HG03159 (cell line): ENCODE measurements around the gene SUN5.

ENCODE experiments used
- ATAC-seq: cut with Tn5 transposase; IDR thresholded peaks from one replicate; pipeline ENCODE4 v1.9.1; 2021; ENCODE audit warnings: mild to moderate bottlenecking, moderate library complexity; ENCODE audit not compliant: unreplicated experiment

The SUN5 gene

DNA sequence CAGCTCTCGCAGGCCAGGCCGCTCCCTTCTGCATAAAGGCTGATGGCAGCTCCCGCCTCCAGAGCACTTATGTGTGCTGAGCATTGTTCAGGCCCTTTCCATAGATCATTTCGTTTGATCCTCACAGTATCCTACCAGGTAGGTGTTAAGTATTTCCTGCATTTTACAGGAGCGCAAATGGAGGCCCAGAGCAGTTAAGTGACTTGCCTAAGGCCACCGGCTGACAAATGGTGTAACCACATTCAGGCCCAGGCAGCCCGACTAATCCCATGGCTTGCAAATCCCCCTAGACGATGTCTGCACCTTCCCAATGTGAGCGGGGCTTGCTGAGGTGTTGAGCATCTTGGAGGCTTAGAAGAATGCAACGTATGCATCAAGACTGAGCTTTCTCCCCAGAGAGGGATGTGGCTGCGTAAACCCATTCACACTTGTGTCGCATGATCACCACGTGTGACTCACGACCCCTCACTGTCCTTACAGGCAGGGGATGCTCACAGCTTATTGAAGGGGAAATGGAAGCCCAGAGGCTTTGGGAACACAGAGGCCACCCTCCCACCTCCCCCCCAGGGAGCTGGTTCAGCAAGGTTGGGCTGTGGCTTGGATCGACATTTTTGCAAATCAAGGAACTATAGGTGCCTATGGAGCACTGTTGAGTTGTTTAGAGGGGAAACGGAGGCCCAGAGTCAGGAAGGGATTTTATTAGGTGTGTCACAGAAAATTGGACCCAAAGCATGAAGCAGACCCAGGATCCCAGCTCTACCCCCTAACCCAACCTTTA, 10.3 kb upstream of the SUN5 start:
- no peak for ATAC-seq

DNA sequence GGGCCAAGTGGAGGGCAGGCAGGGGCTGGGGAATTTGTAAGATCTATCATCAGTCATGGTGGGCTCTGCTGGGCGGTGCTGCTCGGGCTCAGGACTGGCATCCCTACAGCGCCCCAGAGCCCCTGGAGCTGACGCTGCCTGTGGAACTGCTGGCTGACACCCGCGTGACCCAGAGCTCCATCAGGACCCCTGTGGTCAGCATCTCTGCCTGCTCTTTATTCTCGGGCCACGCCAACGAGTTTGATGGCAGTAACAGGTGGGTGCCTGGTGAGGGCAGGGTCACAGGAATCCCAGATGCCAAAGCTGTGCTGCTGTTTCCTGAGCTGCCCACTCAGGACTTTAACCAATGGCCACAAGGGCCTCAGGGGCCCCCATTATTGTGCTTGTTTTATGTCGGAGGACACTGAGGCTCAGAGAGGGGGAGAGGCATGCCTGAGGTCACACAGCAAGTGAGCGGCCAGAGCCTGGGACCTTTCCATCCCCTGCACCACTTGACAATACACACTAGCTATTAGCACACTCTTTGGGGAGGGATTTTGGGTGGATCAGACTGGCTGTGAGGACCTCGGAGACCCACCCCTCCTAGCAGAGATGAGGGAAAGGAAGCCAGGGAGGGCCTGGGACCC, 9.6 kb upstream of the SUN5 start:
- no peak for ATAC-seq

DNA sequence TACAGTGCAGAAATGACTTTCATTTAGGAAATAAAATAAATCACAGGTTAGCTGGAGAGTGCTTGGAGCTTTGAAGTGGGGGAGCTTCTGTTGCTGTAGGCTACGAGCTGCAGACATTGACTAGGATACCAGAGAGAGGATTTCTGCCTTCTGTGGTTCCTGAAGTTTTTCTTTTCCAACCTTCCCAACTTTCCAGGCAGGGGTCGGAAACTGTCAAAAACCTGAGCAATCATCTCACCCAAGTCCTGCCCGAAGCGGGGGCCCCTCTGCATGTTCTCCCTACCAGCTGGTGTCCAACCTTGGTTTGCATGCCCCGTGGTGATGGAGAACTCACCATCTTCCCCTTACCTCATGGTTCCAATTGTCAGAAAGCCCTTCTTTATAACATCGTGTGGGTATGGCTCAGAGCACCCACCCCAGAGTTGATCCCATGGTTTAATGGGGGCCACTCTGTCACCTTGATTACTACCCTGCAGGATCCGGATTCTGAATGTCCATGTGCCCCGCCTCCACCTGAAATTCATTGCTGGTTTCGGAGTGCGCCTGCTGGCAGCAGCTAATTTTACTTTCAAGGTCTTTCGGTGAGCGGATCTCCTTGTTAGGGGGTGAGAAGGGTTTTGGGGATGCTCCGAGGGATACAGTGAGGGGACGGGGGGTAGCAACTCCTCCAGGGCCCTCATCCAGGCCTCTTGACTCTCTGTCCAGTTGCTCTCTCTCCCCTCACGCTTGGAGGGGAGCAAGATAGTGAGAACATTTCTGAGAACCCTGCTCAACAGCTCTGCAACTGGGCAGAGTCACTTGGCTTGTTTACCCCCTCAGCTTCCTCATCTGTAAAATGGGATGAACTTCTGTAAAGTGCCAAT, 8.3 kb upstream of the SUN5 start:
- ATAC-seq: no peak

DNA sequence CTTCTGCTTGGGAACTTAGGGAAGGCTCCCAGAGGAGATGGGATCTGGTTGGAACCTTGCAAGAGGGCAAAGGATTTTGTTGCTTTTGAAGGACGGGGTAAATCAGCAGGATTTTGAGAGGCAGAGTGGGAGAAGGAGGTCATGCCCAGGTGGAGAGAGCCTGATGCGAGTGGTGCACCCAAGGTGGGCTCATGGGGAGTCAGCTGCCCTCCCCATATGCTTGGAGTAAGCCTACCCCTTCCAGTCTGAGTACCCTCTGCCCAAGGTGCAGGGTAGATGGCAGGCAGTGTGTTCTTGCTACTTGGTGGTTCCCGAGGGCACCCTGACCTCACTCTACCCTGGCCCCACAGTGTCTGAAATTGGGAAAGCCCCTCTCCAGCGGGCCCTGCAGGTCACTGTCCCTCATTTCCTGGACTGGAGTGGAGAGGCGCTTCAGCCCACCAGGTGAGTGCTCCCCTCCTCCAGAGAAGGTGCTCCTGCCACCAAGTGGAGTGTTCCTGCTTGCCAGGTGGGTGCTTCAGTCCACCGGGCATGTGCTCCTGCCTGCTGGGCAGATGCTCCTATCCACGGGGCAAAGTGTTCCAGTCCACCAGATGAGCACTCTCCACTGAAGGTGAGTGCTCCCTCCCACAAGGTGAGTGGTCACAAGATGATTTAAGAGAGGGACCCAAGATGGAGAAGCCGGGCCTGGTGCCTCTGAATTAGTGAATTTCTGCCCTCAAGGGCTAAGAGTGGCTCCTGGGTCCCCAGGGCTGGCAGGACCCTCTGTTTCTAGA, 6.6 kb upstream of the SUN5 start:
- ATAC-seq: no peak

DNA sequence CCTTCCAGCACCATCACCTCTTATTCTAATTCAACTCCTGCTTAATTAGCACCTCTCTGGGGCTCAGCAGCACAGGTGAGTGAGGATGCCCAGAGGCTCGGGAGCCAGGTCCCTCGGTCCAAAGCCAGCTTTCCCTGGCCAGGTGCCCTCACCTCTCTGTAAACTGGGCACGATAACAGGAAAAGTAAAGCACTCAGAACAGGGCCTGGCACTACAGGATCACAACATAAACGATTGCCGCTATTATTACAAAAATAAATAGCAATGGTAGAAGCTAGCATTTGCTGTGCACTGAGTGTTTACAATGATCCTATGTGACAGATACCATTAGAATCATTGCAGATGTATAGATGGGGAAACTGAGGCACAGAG, 5.9 kb upstream of the SUN5 start:
- ATAC-seq: no peak

DNA sequence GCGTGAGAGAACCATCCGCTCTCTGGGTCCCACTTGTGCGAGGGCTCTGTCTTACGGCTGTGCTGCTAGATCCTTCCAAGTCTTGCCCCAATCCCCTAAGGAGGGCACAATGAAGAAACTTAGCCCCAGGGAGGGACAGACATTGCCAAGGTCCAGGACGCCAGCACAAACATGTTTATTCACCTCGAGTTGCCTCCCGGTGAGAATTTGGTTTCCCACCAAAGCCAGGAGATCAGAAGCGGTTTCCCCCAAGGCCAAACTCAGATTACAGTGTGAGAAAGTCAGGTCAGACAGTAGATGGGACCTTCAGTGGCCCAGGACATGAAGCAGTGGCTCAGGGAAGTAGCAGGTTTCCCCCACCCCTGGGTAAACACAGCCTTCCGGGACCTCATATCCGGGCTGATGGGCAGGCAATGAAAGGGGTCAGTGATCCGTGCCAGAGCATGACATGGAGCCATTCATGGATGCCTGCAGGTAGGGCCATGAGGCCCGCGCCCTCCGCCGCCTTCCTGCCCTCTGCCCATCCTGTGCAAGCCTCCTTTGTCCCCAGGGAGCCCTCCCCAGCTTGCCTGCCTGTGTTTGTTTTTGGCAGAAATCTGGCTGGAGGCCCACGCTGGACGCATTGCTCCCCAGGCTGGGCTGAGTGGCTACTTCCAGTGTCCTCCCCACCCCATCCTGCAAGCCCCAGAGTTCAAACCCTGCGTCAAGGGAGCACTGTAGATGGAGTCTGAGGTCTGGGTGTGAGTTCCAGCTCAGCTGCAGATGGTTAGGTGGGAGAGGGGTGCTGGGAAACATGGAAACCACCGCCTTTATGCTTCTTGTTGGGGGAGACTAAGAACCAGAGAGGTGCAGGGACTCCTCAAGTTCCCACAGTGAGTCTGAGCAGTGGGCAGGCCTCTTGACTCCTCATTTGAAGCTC, 5.2 kb upstream of the SUN5 start:
- ATAC-seq: no peak

DNA sequence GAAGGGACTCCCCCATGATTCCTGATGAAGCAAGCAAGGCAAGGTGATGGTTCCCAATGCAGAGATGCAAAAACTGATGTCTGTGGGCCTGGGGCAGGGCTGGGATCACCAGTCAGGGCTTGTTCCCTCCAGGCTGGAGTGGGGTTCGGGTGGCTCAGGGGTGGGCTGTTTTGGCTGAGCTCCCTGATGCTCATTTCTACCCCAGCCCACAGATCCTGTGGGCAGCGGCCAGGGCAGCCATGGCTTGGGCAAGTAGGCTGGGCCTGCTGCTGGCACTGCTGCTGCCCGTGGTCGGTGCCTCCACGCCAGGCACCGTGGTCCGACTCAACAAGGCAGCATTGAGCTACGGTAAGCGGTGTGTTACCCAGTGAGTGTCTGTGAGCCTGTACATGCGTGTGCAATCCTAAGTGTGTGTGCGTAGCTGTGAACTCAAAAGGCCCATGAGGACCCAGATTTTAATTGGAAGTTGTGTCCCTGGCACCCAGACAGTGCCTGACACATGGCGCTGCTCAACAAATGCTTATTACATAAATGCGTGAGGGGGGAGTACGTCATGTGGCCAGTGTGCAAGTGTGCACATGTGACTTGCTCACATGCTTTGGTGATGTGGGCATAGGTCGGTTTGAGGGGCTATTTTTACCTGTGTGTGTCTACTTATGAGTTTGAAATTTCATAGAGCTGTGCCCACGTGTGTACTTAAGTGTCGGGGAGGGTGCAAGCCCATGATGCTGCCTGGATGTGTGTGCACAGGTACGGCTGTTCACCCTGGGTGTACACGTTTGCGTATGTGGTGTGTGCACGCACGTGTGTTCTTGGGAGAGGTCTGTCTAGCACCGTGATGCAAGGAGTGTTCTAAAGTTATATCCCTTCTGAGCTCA, 4.3 kb upstream of the SUN5 start:
- ATAC-seq: no peak

DNA sequence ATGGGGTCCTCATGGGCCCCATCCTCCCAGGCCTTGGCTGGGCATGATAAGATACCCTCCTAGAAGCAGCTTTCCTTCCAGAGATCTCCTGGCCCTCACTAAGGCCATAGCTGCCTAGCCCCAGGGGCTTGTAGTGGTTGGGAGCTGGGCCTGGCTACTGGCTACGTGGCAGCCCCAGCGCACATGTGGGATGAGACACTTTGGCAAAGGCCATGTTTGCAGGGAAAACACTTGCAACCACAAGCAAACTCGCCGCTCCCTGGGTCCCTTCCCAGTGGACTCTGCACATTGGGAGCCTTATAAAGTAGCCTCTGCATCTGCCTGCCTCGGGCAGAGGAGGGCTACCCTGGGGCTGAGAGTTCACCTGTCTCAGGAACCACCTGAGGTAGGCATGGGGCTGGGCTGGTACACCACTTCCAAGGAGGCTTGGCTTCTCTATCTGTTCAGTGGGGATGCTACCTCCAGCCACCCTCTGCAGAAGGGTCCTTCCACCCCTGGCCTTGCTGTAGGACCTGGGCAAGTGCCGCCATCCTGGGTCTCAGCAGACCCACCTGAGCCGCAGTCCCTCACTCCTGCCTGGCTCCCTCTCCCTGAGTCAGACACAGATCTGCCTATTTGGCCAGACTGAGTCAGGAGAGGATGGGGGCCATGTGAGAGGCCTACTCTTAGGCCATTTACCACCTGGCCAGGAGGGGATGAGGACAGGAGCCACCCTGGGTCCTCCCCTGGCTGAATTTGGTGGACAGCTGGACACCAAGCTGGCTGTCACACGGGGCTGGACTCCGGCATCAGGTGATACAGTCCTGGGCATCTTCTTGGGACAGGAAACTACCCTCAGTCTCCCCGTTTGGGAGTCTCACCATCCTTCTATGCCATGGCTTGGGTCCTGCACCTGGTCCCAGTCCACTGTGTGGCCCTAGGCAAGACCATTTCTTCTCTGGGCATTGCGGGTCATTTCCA, 3.4 kb upstream of the SUN5 start, which contains the start of gene BPIFB2:
BPIFB2 (plus strand) TSS at position 329 of the 960 bp plus-strand sequence. CDS start 871 bp downstream, outside the sequence.
- ATAC-seq: no peak

DNA sequence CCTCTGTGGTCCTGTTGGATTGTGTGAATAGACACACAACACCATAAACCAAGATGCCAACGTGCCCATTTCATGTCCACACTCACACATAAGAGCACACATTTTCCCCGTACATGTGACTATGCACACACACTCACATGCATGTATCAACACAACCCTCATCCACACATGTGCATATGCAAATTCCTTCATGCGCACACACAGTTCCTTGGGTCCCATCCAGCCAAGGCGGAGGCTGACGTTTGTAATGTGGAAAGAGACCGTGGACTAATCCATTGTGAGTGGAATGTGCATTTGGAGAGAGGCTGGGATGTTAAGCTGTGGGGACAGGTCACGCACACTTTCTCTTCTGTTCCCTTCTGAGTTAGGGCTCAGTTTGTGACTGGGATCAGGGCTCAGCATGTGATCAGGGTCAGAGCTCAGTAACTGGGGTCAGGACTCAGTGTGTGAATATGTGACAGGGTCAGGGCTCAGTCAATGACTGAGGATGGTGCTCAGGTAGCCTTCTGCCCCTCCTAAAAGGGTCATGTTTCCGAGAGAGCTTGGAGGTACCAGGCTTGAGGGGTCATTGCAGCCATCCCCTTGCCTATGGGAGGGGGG, 2.6 kb upstream of the SUN5 start:
- ATAC-seq: no peak

DNA sequence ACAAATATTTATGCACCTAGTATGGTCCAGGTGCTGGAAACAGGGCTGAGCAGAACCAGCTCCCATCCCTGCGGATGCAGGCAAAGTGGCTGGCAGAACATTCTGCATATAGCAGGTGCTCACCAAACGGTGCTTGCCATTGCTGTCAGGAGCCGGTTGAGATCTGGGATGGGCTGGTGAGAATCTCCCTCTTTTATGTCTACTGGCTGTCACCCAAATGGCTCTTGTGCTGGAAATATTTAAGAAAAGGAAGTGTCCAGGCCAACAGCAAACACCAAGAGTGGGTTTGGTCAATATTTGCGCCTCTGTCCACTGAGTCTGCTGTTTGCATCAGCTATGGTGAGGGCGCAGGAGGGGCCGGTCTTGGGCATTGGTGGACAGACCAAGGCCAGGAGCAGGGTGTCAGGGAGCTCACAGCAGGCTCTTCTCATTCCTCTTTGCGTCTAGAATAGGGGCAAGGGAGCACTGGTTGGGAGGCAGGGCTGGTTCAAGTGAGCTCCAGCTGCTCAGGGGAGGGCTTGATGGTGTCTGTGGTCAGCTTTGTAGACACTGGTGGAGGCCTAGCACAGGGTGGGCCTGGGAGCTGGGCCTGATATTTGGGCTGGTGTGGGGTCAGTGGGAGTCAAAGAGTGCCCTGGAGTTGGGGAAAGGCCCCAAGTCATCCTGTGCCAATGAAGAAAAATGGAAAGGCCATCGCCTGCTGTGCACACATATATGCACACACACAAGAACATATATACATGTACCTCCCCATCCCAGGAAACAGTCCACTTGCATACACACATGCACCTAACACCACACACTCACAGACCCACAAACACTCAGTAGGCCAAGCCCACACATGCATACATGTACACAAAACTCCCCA, 1.9 kb upstream of the SUN5 start:
- ATAC-seq: no peak

DNA sequence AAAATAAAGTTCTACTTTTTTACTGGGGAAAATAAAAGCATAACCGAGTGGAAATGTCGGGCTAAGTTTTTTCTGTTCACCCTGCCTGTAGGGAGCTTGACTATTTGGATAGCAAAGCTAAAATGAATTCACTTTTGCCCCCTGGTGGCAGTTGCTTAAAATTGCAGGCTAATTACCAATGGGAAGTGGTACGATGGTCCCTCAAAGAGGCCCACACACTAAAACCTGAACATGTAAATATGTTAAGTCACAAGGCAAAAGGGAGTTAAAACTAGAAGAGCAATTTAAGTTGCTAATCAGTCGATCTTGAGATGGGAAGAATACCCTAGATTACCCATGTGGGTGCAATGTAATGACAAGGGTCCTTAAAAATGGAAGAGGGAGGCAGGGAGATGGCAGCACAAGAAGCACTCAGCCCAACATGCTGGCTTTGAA, 916 bp upstream of the SUN5 start:
- ATAC-seq: no peak

DNA sequence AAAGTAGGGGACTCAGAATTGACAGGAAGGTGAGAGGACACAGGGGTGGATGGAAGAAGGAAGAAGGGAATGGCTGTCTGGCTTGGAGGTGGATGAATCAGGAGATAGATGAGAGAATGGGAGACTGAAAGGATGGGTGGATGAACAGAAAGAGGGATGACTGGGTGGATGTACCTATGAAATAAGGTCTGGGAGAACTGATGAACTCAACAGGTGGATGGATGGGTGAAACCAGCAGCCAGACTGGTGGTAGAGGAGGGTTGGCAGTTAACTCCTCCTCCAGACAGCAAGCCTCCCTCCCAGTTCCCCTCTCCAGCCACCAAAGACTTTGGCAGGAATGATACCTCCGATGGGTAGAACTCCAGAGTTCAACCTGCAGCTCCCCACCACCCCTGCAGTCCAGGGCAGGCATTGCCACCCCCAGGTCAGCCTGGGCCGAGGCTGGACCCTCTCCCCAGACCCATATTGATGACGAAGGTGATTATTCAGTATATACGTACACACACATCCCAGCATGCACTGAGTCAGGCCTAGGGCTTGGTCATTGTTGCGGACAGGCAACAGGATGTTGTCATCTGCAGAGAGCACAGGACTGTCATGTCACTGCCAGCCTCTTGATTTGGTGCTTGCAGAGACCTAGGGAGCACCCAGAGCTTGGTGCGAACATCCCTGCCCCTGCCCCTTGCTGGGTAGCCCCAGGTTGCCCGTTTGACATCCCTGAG, 2.0 kb downstream of the SUN5 start:
- no peak for ATAC-seq

DNA sequence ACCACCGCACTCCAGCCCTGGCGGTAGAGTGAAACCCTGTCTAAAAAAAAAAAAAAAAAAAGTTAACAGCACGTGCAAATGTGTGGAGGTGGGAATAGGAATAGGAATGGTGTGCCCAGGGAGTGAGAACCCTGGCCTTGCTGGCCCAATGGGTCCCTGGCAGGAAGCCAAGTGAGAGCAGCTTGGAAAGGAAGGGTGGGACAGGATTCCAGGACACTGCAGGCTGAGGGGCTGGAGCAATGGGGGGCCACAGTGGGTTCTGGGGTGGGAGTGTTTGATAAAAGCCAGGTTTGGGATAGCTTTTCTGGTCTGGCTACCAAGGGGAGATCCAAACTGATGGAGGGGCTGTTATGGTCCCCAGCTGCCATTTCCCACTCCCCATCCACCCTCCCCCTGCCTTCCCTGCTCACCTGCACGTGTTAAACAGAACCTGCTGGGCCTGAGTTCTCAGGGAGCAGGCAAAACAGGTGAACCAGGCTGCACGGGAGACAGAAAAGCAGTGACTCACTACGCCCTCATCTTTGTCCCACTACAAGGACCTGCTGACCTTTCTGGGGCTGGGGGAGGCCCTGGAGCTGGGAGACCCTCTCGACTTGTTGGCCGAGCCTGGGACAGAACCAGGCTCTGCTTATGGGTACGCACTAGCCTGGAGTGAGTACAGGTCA, 3.3 kb downstream of the SUN5 start:
- ATAC-seq: no peak

DNA sequence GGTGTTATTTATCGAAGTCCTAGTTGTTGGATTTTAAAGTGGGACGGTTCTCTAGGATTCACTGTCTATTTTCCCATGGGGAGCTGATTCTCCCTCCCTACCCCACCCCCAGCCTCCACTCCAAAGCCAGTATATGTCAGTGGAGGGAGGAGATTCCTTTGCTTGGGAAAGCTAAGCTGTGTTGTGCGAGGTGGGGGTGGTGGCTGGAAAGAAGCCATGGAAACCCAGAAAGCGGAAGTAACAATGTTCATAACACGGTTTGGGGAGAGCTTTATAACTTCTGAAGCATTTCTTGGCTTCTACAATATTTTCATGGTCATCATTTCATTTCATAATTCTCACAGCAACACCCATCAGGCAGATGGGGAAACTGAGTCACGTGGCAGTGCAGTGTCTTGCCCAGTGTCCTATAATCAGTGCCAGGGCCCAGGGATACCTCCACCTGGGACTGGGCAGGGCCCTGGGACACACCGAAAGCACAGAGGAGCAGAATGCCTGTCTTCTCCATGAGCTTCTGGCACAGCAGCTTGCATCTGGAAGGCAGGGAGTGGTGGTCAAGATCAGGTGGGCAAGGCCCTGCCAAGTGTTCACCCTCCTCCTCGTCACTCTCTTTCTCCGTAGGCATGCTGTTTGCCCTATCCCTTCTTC, 4.5 kb downstream of the SUN5 start:
- ATAC-seq: no peak

DNA sequence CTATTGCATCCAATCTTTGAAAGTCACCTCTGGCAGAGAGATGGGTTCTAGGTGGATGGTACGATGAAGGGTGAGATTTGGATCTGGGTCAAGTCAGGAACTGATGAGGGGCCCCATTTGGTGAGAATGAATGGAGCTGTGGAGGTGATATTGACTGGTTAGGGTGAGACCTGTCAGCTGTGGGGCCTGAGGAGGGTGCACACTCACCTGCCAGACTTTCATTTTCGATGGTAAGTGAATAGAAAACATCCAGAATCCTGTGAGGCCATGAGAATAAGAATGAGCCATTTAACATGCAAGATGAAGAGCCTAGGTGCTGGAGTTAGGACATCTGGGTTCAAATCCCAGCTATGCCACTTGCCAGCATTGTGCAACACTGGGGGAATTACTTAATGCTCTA, 6.8 kb downstream of the SUN5 start:
- ATAC-seq: no peak
